GM18505 (cell line): ENCODE results near the gene IGSF21.

ENCODE experiments used
- ATAC-seq: cut with Tn5 transposase; IDR thresholded peaks from one replicate; pipeline ENCODE4 v1.9.1; 2021; ENCODE audit not compliant: unreplicated experiment
- POLR2A ChIP-seq: IDR thresholded peaks from 4 replicates; pipeline ENCODE4 v1.6.1; 2011; ENCODE audit warnings: borderline replicate concordance; ENCODE audit not compliant: insufficient read depth, insufficient read length; ENCODE audit errors: extremely low read depth

The IGSF21 gene

GRCh38 chr1:18119289-18119688 is 11.7 kb downstream of the IGSF21 start:
- no peak for TF ChIP-seq POLR2A
- no peak for ATAC-seq

GRCh38 chr1:18119771-18120377 is 12.3 kb downstream of the IGSF21 start:
- no peak for TF ChIP-seq POLR2A
- no peak for ATAC-seq

GRCh38 chr1:18120638-18121037 is 13.0 kb downstream of the IGSF21 start:
- ATAC-seq, result no peak
- TF ChIP-seq POLR2A, result no peak

- ATAC-seq, result no peak
- no peak for TF ChIP-seq POLR2A
Observed at GRCh38 chr1:18121072-18121820, 13.6 kb downstream of the IGSF21 start.

- TF ChIP-seq POLR2A, result no peak
Observed at GRCh38 chr1:18123467-18123992, 15.9 kb downstream of the IGSF21 start.

GRCh38 chr1:18124977-18125376 is 17.4 kb downstream of the IGSF21 start:
- no peak for TF ChIP-seq POLR2A
- ATAC-seq, result no peak

More at GRCh38 chr1:18123467-18123992, 15.9 kb downstream of the IGSF21 start:
- no peak for ATAC-seq

- TF ChIP-seq POLR2A, result no peak
- ATAC-seq, result no peak
Observed at GRCh38 chr1:18126616-18127015, 19.0 kb downstream of the IGSF21 start.

- no peak for TF ChIP-seq POLR2A
- ATAC-seq, result no peak
Observed at GRCh38 chr1:18128298-18128697, 20.7 kb downstream of the IGSF21 start.

GRCh38 chr1:18130356-18130755 is 22.8 kb downstream of the IGSF21 start:
- ATAC-seq, result no peak
- TF ChIP-seq POLR2A, result no peak

GRCh38 chr1:18132022-18132710 is 24.6 kb downstream of the IGSF21 start:
- no peak for ATAC-seq
- TF ChIP-seq POLR2A, result no peak

GRCh38 chr1:18132711-18133541 is 25.3 kb downstream of the IGSF21 start:
- ATAC-seq, result no peak
- no peak for TF ChIP-seq POLR2A

- no peak for ATAC-seq
- no peak for TF ChIP-seq POLR2A
Observed at GRCh38 chr1:18134324-18135046, 26.9 kb downstream of the IGSF21 start.
